Epithelial cell of alveolus of lung (primary cell): ENCODE results near the gene POMC. TPM values are rescaled to one million over a fixed set of nuclear protein-coding genes. Genes with fewer than 3 reads are reported as not detected.

ENCODE experiments used
- total RNA-seq: library from RNA; depleted of rRNA; stranded (reverse); fragments of >200 nt; gene quantifications from 2 replicates; pipeline ENCODE4 v1.2.1, GENCODE V29; 2015

The POMC gene
- 0.24 and 5.6 TPM in 2 replicates for total RNA-seq

GRCh38 chr2:25168256-25169072, at the start of gene POMC:
Gene POMC (minus strand): TSS chr2:25168580. CDS start chr2:25164772, 3,808 bp downstream.

Other genes starting within 250 kb of the POMC start
- gene ADCY3, start 248.3 kb downstream of the POMC start, total RNA-seq = 26.5 and 71.5 TPM in 2 replicates
- gene DNAJC27, start 196.6 kb downstream of the POMC start, total RNA-seq = 1.4 and 2.1 TPM in 2 replicates
- 0.40 and 0.78 TPM in 2 replicates for gene EFR3B, start 126.5 kb downstream of the POMC start, total RNA-seq
- 8.4 and 12.2 TPM in 2 replicates for gene DNMT3A, start 173.3 kb upstream of the POMC start, total RNA-seq